Measurements from ENCODE around the gene GSTM1.
"Not testable (repeated sequence)": the region's sequence is repeated elsewhere in the genome, so short reads cannot be mapped to it uniquely, and the experiment has no call there.

GSTM1 gene

GRCh38 chr1:109673861-109674260 lies 13.8 kb upstream of the GSTM1 start:
- H3K4me1 Mint-ChIP-seq (ENCODE audit: low read depth): peaks cover 17% of the 10 kb centered on the region
- H3K9me3 Mint-ChIP-seq; H3K4me3 Mint-ChIP-seq; H3K36me3 Mint-ChIP-seq (ENCODE audit: low read depth); H3K27me3 Mint-ChIP-seq; H3K27ac Mint-ChIP-seq: not testable (repeated sequence)

GRCh38 chr1:109676683-109677381 lies 10.8 kb upstream of the GSTM1 start:
- H3K36me3 Mint-ChIP-seq (ENCODE audit: low read depth); H3K4me1 Mint-ChIP-seq (ENCODE audit: low read depth); H3K9me3 Mint-ChIP-seq; H3K4me3 Mint-ChIP-seq; H3K27me3 Mint-ChIP-seq; H3K27ac Mint-ChIP-seq: not testable (repeated sequence)

- H3K4me1 Mint-ChIP-seq (ENCODE audit: low read depth): no peaks in the 10 kb centered on the region
- no peak overlapping the region for H3K4me3 Mint-ChIP-seq
- H3K36me3 Mint-ChIP-seq (ENCODE audit: low read depth): no peaks in the 10 kb centered on the region
- H3K27me3 Mint-ChIP-seq: no peaks in the 10 kb centered on the region
- no peak overlapping the region for H3K27ac Mint-ChIP-seq
- no peaks in the 10 kb centered on the region for H3K9me3 Mint-ChIP-seq
Observed at GRCh38 chr1:109677459-109677858, 10.2 kb upstream of the GSTM1 start.

- H3K36me3 Mint-ChIP-seq (ENCODE audit: low read depth); H3K4me1 Mint-ChIP-seq (ENCODE audit: low read depth); H3K9me3 Mint-ChIP-seq; H3K27ac Mint-ChIP-seq; H3K4me3 Mint-ChIP-seq; H3K27me3 Mint-ChIP-seq: not testable (repeated sequence)
Observed at GRCh38 chr1:109678637-109679036, 9.0 kb upstream of the GSTM1 start.

DNA sequence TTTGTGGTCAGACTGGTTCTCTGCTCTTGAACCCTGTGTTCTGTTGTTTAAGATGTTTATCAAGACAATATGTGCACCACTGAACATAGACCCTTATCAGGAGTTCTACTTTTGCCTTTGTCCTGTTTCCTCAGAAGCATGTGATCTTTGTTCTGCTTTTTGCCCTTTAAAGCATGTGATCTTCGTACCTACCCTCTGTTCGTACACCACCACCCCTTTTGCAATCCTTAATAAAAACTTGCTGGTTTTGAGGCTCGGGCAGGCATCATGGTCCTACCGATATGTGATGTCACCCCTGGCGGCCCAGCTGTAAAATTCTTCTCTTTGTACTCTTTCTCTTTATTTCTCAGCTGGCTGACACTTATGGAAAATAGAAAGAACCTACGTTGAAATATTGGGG lies 2.8 kb upstream of the GSTM1 start:
- H3K27me3 Mint-ChIP-seq; H3K27ac Mint-ChIP-seq; H3K36me3 Mint-ChIP-seq (ENCODE audit: low read depth); H3K4me3 Mint-ChIP-seq; H3K9me3 Mint-ChIP-seq: not testable (repeated sequence)
- peaks cover 13% of the 10 kb centered on the region for H3K4me1 Mint-ChIP-seq (ENCODE audit: low read depth)

DNA sequence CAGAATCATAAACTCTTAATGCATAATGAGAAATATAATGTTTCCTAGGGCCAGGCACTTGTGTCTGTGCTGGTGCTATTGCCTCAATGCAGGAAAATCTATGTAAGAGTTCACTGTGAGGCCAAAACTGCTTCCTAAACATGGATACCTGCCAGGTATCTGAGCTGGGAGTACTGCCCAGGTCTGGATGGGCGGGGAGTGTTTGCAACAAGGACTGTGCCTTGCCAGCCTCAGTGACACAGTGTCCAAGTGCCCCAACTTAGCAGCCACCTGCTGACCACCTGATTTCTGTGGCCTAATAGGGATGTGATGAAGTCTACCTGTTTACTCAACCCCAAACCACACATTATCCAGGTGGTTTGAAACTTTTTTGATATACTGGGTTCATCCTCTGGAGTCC lies 2.2 kb upstream of the GSTM1 start:
- not testable (repeated sequence) for H3K27me3 Mint-ChIP-seq; H3K9me3 Mint-ChIP-seq; H3K27ac Mint-ChIP-seq; H3K4me3 Mint-ChIP-seq; H3K36me3 Mint-ChIP-seq (ENCODE audit: low read depth)
- H3K4me1 Mint-ChIP-seq (ENCODE audit: low read depth): peaks cover 13% of the 10 kb centered on the region

- not testable (repeated sequence) for H3K9me3 Mint-ChIP-seq, H3K27ac Mint-ChIP-seq
- H3K36me3 Mint-ChIP-seq (ENCODE audit: low read depth): peaks cover 13% of the 10 kb centered on the region
Observed at GRCh38 chr1:109685890-109686289, 1.7 kb upstream of the GSTM1 start.

GRCh38 chr1:109687109-109687508 lies 508 bp upstream of the GSTM1 start:
- H3K4me1 Mint-ChIP-seq (ENCODE audit: low read depth): peaks cover 13% of the 10 kb centered on the region
- H3K27me3 Mint-ChIP-seq, H3K9me3 Mint-ChIP-seq: not testable (repeated sequence)
- peak overlapping the region; percentile 91 for H3K27ac Mint-ChIP-seq
- H3K4me3 Mint-ChIP-seq: peak overlapping the region; percentile 85
- peaks cover 17% of the 10 kb centered on the region for H3K36me3 Mint-ChIP-seq (ENCODE audit: low read depth)

More at GRCh38 chr1:109685890-109686289, 1.7 kb upstream of the GSTM1 start:
- H3K27me3 Mint-ChIP-seq, H3K4me3 Mint-ChIP-seq: not testable (repeated sequence)
- H3K4me1 Mint-ChIP-seq (ENCODE audit: low read depth): peaks cover 13% of the 10 kb centered on the region

- Mint-ChIP-seq H3K4me3 (no peak overlapping the region), H3K27ac (no peak overlapping the region)
Observed at GRCh38 chr1:109689844-109690405, 2.3 kb downstream of the GSTM1 start.

DNA sequence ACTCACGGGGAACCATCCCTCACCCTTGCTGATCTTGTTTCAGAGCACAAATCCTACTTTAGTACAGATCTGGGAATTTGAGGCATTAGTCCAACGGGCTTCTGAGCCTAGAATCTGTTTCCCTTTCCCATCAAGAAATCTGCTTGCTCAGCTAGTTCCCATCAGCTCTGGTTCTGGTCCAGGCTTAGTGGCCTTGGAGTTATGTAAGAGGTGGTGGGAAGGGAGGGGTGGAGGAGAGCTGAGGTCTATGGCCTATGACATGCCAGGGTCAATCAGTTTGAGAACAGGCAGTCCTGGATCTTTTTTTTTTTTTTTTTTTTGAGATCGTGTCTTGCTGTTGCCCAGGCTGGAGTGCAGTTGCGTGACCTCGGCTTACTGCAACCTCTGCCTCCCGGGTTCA lies 4.1 kb downstream of the GSTM1 start:
- H3K36me3 Mint-ChIP-seq (ENCODE audit: low read depth): peaks cover 17% of the 10 kb centered on the region
- H3K9me3 Mint-ChIP-seq: no peaks in the 10 kb centered on the region
- peaks cover 13% of the 10 kb centered on the region for H3K4me1 Mint-ChIP-seq (ENCODE audit: low read depth)
- H3K27me3 Mint-ChIP-seq: no peaks in the 10 kb centered on the region
- H3K27ac Mint-ChIP-seq: no peak overlapping the region
- no peak overlapping the region for H3K4me3 Mint-ChIP-seq

More at GRCh38 chr1:109689844-109690405, 2.3 kb downstream of the GSTM1 start:
- H3K9me3 Mint-ChIP-seq: no peaks in the 10 kb centered on the region
- peaks cover 17% of the 10 kb centered on the region for H3K36me3 Mint-ChIP-seq (ENCODE audit: low read depth)
- peaks cover 13% of the 10 kb centered on the region for H3K4me1 Mint-ChIP-seq (ENCODE audit: low read depth)
- H3K27me3 Mint-ChIP-seq: no peaks in the 10 kb centered on the region

DNA sequence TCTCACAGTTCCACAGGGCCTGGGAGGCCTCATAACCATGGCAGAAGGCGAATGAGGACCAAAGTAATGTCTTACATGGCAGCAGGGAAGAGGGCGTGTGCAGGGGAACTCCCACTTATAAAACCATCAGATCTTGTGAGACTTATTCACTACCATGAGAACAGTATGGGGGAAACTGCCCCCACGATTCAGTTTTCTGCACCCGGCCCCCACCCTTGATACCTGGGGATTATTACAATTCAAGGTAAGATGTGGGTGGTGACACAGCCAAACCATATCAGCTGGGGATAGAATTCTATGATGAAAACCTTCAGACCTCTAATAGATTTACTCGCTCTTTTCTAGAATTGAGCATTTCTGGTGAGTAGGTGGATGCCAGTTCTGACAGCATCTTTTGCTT lies 6.8 kb downstream of the GSTM1 start:
- peaks cover 15% of the 10 kb centered on the region for H3K36me3 Mint-ChIP-seq (ENCODE audit: low read depth)
- H3K9me3 Mint-ChIP-seq; H3K4me3 Mint-ChIP-seq; H3K27me3 Mint-ChIP-seq; H3K27ac Mint-ChIP-seq; H3K4me1 Mint-ChIP-seq (ENCODE audit: low read depth): not testable (repeated sequence)

DNA sequence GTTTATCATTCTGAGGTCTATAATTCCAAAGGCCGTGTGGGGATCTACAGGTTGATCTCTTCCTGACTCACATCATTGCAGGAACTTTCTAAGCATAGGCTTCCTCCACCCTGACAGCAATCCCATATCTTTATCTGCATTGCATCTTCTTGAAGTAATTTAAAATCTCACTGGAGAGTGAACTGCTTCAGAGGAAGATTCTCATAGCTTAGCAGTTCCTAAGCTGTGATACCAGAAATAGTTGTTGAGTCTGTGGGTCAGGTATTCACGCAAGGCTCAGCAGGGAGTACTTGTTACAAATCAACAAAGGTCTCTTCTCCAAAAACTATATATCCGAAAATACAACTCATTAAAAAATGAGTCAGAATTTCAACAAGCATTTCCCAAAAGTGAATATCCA lies 7.5 kb downstream of the GSTM1 start:
- not testable (repeated sequence) for H3K4me1 Mint-ChIP-seq (ENCODE audit: low read depth); H3K4me3 Mint-ChIP-seq; H3K9me3 Mint-ChIP-seq; H3K27ac Mint-ChIP-seq; H3K27me3 Mint-ChIP-seq
- peaks cover 10% of the 10 kb centered on the region for H3K36me3 Mint-ChIP-seq (ENCODE audit: low read depth)

GRCh38 chr1:109697066-109697465 lies 9.4 kb downstream of the GSTM1 start:
- Mint-ChIP-seq H3K4me3 (no peak overlapping the region), H3K27ac (no peak overlapping the region), H3K36me3 (ENCODE audit: low read depth) (no peaks in the 10 kb centered on the region), H3K4me1 (ENCODE audit: low read depth) (no peaks in the 10 kb centered on the region), H3K27me3 (no peaks in the 10 kb centered on the region), H3K9me3 (no peaks in the 10 kb centered on the region)

DNA sequence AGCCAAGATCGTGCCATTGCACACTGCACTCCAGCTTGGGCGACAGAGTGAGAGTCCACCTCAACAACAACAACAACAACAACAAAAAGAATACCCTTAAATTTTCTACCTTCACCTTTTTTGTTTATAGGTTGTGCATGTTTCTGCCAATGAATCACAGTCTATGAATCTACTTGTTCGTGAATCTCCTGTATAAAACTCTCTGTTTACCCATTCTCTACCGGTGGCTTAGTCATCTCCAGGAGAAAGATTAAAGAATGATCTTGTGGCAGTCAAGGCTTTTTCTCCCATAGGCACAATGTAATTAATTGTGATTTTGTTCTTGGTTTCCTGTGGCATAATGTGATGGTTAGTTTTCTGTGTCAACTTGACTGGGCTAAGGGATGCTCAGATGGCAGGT lies 10.2 kb downstream of the GSTM1 start:
- H3K36me3 Mint-ChIP-seq (ENCODE audit: low read depth); H3K9me3 Mint-ChIP-seq; H3K4me3 Mint-ChIP-seq; H3K27me3 Mint-ChIP-seq; H3K27ac Mint-ChIP-seq; H3K4me1 Mint-ChIP-seq (ENCODE audit: low read depth): not testable (repeated sequence)

DNA sequence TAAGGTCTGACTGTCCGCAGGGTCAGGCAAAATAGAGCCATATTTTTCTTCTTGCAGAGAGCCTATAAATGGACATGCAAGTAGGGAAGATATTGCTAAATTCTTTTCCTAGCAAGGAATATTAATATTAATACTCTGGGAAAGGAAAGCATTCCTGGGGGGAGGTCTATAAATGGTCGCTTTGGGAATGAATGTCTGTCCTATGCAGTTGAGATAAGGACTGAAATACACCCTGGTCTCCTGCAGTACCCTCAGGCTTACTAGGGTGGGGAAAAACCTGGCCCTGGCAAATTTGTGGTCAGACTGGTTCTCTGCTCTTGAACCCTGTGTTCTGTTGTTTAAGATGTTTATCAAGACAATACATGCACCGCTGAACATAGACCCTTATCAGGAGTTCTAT lies 15.3 kb downstream of the GSTM1 start:
- H3K27me3 Mint-ChIP-seq; H3K4me1 Mint-ChIP-seq (ENCODE audit: low read depth); H3K27ac Mint-ChIP-seq; H3K4me3 Mint-ChIP-seq; H3K36me3 Mint-ChIP-seq (ENCODE audit: low read depth); H3K9me3 Mint-ChIP-seq: not testable (repeated sequence)

DNA sequence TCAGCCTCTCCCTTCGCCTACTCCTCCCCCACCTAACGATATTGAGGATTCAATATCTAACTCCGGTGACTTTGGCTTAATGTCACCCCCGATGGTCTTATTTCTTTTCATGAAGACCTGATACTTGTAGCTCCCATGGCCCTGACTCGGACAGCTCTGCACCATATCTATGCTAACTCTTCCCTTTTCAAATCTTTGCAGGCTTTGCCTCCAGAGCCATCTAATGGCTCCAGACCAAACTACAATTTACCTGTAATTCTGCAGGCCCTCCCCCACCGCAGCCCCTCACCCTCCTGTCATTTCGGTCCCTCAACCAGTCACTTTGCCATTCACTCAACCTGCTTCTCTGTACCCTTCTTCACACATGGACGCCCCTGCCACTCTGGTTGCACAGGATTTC lies 16.6 kb downstream of the GSTM1 start:
- no peaks in the 10 kb centered on the region for H3K9me3 Mint-ChIP-seq
- no peak overlapping the region for H3K27ac Mint-ChIP-seq
- H3K4me3 Mint-ChIP-seq: no peak overlapping the region
- no peaks in the 10 kb centered on the region for H3K27me3 Mint-ChIP-seq
- no peaks in the 10 kb centered on the region for H3K4me1 Mint-ChIP-seq (ENCODE audit: low read depth)
- peaks cover under 1% of the 10 kb centered on the region for H3K36me3 Mint-ChIP-seq (ENCODE audit: low read depth)

All from stimulated activated naive CD8-positive, alpha-beta T cell treated with anti-CD3 and anti-CD28 coated beads, Interleukin-15, Interleukin-2, amounts not matched to agents 100 ng/mL and 50 ng/mL, for 24 hours (primary cell).